CD14-positive monocyte (primary cell): ENCODE data around the gene FGB. TPM values are rescaled to one million over a fixed set of nuclear protein-coding genes. Genes with fewer than 3 reads are reported as not detected.

ENCODE experiments used
- DNase-seq, 3 donors: peaks; one replicate each; pipeline ENCODE4 v3.0.0-alpha.2; 2011 to 2022
- H2AFZ ChIP-seq: 2 replicates; pipeline ENCODE4 v1.6.0; 2012; ENCODE audit warnings: mild to moderate bottlenecking, low read depth, low read length, inconsistent platforms; ENCODE audit not compliant: insufficient read depth, poor library complexity, severe bottlenecking
- H3K27ac ChIP-seq, 2 donors: 1 replicate in 1 of 2; 2 replicates in 1 of 2; pipeline ENCODE4 v1.5.1; 2012 to 2013; ENCODE audit warnings: low read length in 2 of 2, control low read depth in 1 of 2, inconsistent platforms in 1 of 2, low read depth in 1 of 2, mild to moderate bottlenecking in 1 of 2
- H3K27me3 ChIP-seq, 2 donors: one replicate each; pipeline versions ENCODE4 v1.6.0 to v1.6.1; 2011 to 2013; ENCODE audit warnings: low read length in 2 of 2; ENCODE audit not compliant: control insufficient read depth in 2 of 2, insufficient read depth in 2 of 2
- H3K36me3 ChIP-seq, 2 donors: replicated peaks in 1 of 2; 1 replicate in 1 of 2; 2 replicates in 1 of 2; pipeline versions ENCODE4 v1.5.1 to v1.6.1; 2012 to 2013; ENCODE audit warnings: low read length in 2 of 2, control low read depth in 1 of 2, inconsistent platforms in 1 of 2, mild to moderate bottlenecking in 1 of 2; ENCODE audit not compliant: insufficient read depth in 2 of 2, control insufficient read depth in 1 of 2
- H3K4me1 ChIP-seq, 2 donors: 1 replicate in 1 of 2; 2 replicates in 1 of 2; pipeline versions ENCODE4 v1.5.1 to v1.6.1; 2012 to 2013; ENCODE audit warnings: low read length in 2 of 2, control low read depth in 1 of 2, inconsistent platforms in 1 of 2, mild to moderate bottlenecking in 1 of 2, moderate library complexity in 1 of 2; ENCODE audit not compliant: insufficient read depth in 2 of 2, control insufficient read depth in 1 of 2
- H3K4me2 ChIP-seq: replicated peaks from 2 replicates; pipeline ENCODE3; 2012; ENCODE audit warnings: low read length, moderate library complexity, mild to moderate bottlenecking; ENCODE audit not compliant: poor library complexity, severe bottlenecking; ENCODE audit errors: extremely low read depth
- H3K4me3 ChIP-seq, 3 experiments: fragments of 200-600 bp in 1 of 3; sonication (generic) in 1 of 3; replicated peaks in 1 of 3; 1 replicate in 2 of 3; 2 replicates in 1 of 3; pipeline ENCODE4 v1.5.1; 2011 to 2013; ENCODE audit warnings: low read length in 3 of 3, mild to moderate bottlenecking in 3 of 3, control low read depth in 2 of 3, low read depth in 2 of 3, inconsistent platforms in 1 of 3, moderate library complexity in 1 of 3
- H3K79me2 ChIP-seq: 2 replicates; pipeline ENCODE4 v1.6.0; 2012; ENCODE audit warnings: mild to moderate bottlenecking, control low read depth, inconsistent platforms, low read length, moderate library complexity; ENCODE audit not compliant: insufficient read depth
- H3K9ac ChIP-seq: 2 replicates; pipeline ENCODE4 v1.6.0; 2017; ENCODE audit warnings: low read length, mild to moderate bottlenecking; ENCODE audit not compliant: insufficient read depth, poor library complexity, severe bottlenecking
- H3K9me3 ChIP-seq, 2 donors: replicated peaks in 1 of 2; 1 replicate in 1 of 2; 2 replicates in 1 of 2; pipeline versions ENCODE4 v1.5.1 to v1.6.1; 2012 to 2013; ENCODE audit warnings: low read length in 2 of 2, control low read depth in 1 of 2; ENCODE audit not compliant: control insufficient read depth in 1 of 2, insufficient read depth in 1 of 2
- H4K20me1 ChIP-seq: 2 replicates; pipeline ENCODE4 v1.6.0; 2012; ENCODE audit warnings: mild to moderate bottlenecking, low read length, control low read depth, moderate library complexity; ENCODE audit not compliant: insufficient read depth
- H3K27ac Mint-ChIP-seq, 7 donors: one replicate each; pipeline ENCODE4 v1.8.0; 2020; ENCODE audit warnings: mild to moderate bottlenecking in 7 of 7, mixed read lengths in 7 of 7, moderate library complexity in 6 of 7, inconsistent platforms in 2 of 7
- H3K27me3 Mint-ChIP-seq, 3 donors: one replicate each; pipeline ENCODE4 v1.8.0; 2021 to 2022; ENCODE audit warnings: low read depth in 3 of 3, mild to moderate bottlenecking in 3 of 3, mixed read lengths in 3 of 3, moderate library complexity in 3 of 3, inconsistent platforms in 1 of 3
- H3K36me3 Mint-ChIP-seq, 2 donors: one replicate each; pipeline ENCODE4 v1.8.0; 2020; ENCODE audit warnings: mixed read lengths in 2 of 2, inconsistent platforms in 1 of 2, mild to moderate bottlenecking in 1 of 2
- H3K4me1 Mint-ChIP-seq: one replicate; pipeline ENCODE4 v1.8.0; 2020; ENCODE audit warnings: mild to moderate bottlenecking, mixed read lengths
- H3K4me3 Mint-ChIP-seq, 2 donors: one replicate each; pipeline ENCODE4 v1.8.0; 2020; ENCODE audit warnings: mild to moderate bottlenecking in 2 of 2, mixed read lengths in 2 of 2, moderate library complexity in 1 of 2
- H3K9me3 Mint-ChIP-seq, 7 donors: one replicate each; pipeline ENCODE4 v1.8.0; 2020 to 2022; ENCODE audit warnings: mixed read lengths in 7 of 7, mild to moderate bottlenecking in 6 of 7, moderate library complexity in 6 of 7, inconsistent platforms in 2 of 7
- CTCF ChIP-seq: fragments of 200-600 bp; IDR thresholded peaks from one replicate; pipeline ENCODE4 v1.8.0; 2022; ENCODE audit warnings: antibody characterized with exemption, mild to moderate bottlenecking
- WGBS: methylation state at CpG from one replicate; pipeline ENCODE4 v1.1.5; 2013; ENCODE audit warnings: missing lambda C conversion rate; ENCODE audit not compliant: insufficient coverage; 5-methylcytosine and 5-hydroxymethylcytosine counted together
- intact Hi-C, 2 donors: fragments of 100-400 bp; cut with micrococcal nuclease; formaldehyde crosslinking; loops; one replicate each; pipeline versions ENCODE4 v1.15.0 to v1.15.1; 2023
- polyA plus RNA-seq, 3 donors: library from polyadenylated mRNA; depleted of rRNA in 1 of 3; unstranded in 2 of 3; stranded (reverse) in 1 of 3; fragments of 300-500 nt in 2 of 3; fragments of >200 nt in 1 of 3; fragmentation: Illumina TruSeq in 2 of 3; gene quantifications; 1 replicate in 2 of 3; 2 replicates in 1 of 3; pipeline ENCODE4 v1.2.3, GENCODE V29; 2012 to 2021

FGB gene
- polyA plus RNA-seq, 3 donors: not detected

- peaks cover 0 to 3% of the 10 kb centered on the region in 2 donors for H3K4me1 ChIP-seq
- WGBS: 100% methylated on average over 2 of the region's 4 CpGs
- Mint-ChIP-seq H3K4me1 (peaks cover 3% of the 10 kb centered on the region), H3K36me3 (peaks cover 75 to 77% of the 10 kb centered on the region in 2 donors), H3K9me3 (peaks cover 0 to 2% (median 0%) of the 10 kb centered on the region in 7 donors), H3K4me3 (no peak overlapping the region), H3K27me3 (no peaks in the 10 kb centered on the region), H3K27ac (no peak overlapping the region)
- H3K4me2 ChIP-seq: no peak overlapping the region
- H3K36me3 ChIP-seq: peaks cover 98 to 100% of the 10 kb centered on the region in 2 donors
- TF ChIP-seq CTCF: no peak
- no peaks in the 10 kb centered on the region for H3K79me2 ChIP-seq
- no peak overlapping the region for H3K27ac ChIP-seq
- no peaks in the 10 kb centered on the region for H3K27me3 ChIP-seq
- H3K9ac ChIP-seq: no peak overlapping the region
- intact Hi-C loops: no loop called here
- H2AFZ ChIP-seq: no peak overlapping the region
- no peak overlapping the region for H3K4me3 ChIP-seq
- no peak for DNase-seq
- no peaks in the 10 kb centered on the region for H3K9me3 ChIP-seq
- peaks cover 3% of the 10 kb centered on the region for H4K20me1 ChIP-seq
Observed at GRCh38 chr4:154542271-154542879, 20.4 kb upstream of the FGB start.

- Mint-ChIP-seq H3K36me3 (peaks cover 53 to 55% of the 10 kb centered on the region in 2 donors), H3K4me1 (peaks cover 13% of the 10 kb centered on the region), H3K27me3 (no peaks in the 10 kb centered on the region), H3K27ac (no peak overlapping the region), H3K4me3 (no peak overlapping the region), H3K9me3 (peaks cover 0 to 2% (median 0%) of the 10 kb centered on the region in 7 donors)
- H2AFZ ChIP-seq: no peak overlapping the region
- no peak overlapping the region for H3K4me3 ChIP-seq
- H3K9me3 ChIP-seq: no peaks in the 10 kb centered on the region
- H4K20me1 ChIP-seq: peaks cover 5% of the 10 kb centered on the region
- intact Hi-C loops: no loop called here
- no peak overlapping the region for H3K27ac ChIP-seq
- peaks cover 67 to 72% of the 10 kb centered on the region in 2 donors for H3K36me3 ChIP-seq
- H3K4me2 ChIP-seq: no peak overlapping the region
- no peak overlapping the region for H3K9ac ChIP-seq
- H3K4me1 ChIP-seq: peaks cover 15 to 19% of the 10 kb centered on the region in 2 donors
- H3K79me2 ChIP-seq: peaks cover 20% of the 10 kb centered on the region
- 100% methylated on average over 3 of the region's 4 CpGs for WGBS
- no peak for DNase-seq
- TF ChIP-seq CTCF: no peak
- H3K27me3 ChIP-seq: no peaks in the 10 kb centered on the region
Observed at GRCh38 chr4:154545689-154546088, 17.1 kb upstream of the FGB start.
